DMS 273 treated with DMSO at 0.1 percent for 48 hours (cell line): ENCODE results near the gene C20orf144.
"Not testable (repeated sequence)": the region's sequence is repeated elsewhere in the genome, so short reads cannot be mapped to it uniquely, and the experiment has no call there.

Source experiments
- DNase-seq: peaks from one replicate; lab custom pipeline; 2025; lab: John Stamatoyannopoulos, UW

The C20orf144 gene

DNA sequence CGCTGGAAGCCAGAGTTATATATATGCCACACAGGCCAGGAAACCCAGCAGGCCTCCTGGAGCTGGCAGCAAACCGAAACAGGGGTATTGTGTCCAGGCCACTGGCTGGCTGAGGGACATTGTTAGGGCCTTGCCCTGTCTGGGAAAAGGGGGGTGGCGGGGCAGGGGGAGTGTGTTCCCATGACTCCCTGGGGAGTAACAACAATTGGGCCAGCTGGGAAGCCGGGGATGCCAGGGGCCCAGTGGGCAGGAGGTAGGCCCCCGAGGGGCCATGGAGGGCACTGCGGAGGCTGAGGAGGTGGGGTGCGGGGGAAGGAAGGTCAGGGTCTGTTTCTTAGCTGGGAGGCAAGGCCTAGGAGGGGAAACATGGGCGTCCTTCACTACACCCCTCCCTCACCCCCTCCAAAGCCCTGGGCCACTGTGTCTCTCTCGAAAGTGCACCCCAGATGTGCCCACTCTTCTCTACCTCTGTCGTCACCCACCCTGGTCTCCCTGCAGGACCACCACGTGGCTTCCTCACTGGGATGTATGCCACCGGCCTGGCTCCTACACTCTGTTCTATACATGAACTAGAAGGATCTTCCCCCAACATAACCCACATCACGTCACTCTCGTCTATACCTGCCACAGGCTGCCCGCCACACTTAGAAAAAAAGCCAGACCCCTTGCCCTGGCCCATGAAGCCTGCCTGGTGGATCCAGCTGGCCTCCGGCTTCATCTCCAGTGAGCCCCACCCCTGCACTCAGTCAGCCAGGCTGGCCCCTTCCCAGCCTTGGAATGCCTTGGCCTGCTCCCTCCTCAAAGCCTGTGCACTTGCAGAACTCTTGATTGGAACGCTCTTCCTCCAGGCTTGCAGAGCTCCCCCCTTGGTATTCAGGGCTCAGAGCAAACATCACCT lies 31.9 kb downstream of the C20orf144 start:
- no peak for DNase-seq

- peak; percentile 12 for DNase-seq
Observed at GRCh38 chr20:33694639-33695012, 32.5 kb downstream of the C20orf144 start.

GRCh38 chr20:33696448-33696847 lies 34.3 kb downstream of the C20orf144 start:
- DNase-seq, result no peak

GRCh38 chr20:33697129-33697528 lies 35.0 kb downstream of the C20orf144 start:
- DNase-seq, result no peak

DNA sequence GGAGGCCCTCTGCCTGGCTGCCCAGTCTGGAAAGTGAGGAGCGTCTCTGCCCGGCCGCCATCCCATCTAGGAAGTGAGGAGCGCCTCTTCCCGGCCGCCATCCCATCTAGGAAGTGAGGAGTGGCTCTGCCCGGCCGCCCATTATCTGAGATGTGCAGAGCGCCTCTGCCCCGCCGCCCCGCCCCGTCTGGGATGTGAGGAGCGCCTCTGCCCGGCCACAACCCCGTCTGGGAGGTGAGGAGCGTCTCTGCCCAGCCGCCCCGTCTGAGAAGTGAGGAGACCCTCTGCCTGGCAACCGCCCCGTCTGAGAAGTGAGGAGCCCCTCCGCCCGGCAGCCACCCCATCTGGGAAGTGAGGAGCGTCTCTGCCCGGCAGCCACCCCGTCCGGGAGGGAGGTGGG lies 36.8 kb downstream of the C20orf144 start:
- not testable (repeated sequence) for DNase-seq

DNA sequence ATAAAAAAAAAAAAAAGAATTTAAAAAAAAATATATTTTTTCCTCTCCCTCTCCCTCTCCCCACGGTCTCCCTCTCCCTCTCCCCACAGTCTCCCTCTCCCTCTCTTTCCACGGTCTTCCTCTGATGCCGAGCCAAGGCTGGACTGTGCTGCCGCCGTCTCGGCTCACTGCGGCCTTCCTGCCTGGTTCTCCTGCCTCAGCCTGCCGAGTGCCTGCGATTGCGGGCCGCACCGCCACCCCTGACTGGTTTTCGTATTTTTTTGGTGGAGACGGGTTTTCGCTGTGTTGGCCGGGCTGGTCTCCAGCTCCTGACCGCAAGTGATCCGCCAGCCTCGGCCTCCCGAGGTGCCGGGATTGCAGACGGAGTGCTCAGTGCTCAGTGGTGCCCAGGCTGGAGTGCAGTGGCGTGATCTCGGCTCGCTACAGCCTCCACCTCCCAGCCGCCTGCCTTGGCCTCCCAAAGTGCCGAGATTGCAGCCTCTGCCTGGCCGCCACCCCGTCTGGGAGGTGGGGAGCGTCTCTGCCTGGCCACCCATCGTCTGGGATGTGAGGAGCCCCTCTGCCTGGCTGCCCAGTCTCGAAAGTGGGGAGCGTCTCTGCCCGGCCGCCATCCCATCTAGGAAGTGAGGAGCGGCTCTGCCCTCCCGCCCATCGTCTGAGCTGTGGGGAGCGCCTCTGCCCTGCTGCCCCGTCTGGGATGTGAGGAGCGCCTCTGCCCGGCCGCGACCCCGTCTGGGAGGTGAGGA lies 38.7 kb downstream of the C20orf144 start:
- not testable (repeated sequence) for DNase-seq

GRCh38 chr20:33701629-33702450 lies 39.7 kb downstream of the C20orf144 start:
- DNase-seq, result no peak

- peak; percentile 98 for DNase-seq
Observed at GRCh38 chr20:33702861-33703260, 40.7 kb downstream of the C20orf144 start.

DNA sequence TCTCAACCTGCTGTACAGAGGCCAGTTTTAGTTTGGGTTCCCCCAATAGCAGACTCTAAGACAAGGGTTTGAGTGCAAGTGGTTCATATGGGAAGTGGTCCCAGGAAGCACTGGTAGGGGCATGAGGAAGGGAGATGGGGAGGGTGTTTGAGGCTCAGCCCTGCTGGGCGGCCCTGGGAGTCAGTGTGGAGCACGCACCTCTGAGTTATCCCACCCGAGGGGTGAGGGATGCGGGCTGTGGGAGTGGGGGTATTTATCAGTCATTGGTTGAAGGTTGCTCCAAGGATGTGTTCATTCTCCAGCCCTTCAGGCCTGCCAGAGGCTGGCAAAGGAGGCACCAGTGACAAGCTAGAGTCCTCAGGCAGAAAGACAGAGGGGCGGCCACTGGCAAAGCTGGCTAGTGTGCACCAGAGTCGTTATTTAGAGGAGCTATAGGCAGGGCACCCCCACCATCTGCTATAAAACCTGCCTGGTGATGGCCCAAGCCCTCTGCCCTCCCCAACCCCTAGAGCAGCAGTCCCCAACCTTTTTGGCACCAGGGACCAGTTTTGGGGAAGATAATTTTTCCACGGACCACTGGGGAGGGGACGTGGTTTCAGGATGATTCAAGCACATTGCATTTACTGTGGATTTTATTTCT lies 41.5 kb downstream of the C20orf144 start:
- DNase-seq, result no peak

DNA sequence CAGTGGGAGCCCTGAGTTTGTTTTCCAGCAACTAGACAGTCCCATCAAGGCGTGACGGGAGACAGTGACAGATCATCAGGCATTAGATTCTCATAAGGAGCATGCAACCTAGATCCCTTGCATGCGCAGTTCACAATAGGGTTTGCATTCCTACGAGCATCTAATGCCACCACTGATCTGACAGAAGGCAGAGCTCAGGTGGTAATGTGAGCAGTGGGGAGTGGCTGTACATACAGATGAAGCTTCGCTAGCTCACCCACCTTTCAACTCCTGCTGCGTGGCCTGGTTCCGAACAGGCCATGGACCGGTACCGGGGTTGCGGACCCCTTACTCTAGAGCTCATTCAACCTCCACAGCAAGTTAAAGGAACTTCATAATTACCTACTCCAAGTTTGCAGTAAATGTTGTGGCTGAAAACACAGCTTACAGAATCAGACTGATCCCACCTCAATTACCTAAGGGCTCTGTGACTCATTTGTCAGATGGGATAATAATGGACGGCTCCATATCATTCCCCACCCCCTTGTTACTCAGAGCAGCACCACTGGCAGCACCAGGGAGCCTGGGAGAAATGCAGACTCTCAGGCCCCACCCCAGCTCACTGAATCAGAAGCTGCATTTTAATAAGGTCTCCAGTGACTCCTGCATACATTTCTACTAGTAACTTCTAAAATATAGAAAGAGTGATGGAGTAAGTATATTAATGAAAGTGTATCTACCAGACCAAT lies 42.2 kb downstream of the C20orf144 start:
- DNase-seq, result no peak

DNA sequence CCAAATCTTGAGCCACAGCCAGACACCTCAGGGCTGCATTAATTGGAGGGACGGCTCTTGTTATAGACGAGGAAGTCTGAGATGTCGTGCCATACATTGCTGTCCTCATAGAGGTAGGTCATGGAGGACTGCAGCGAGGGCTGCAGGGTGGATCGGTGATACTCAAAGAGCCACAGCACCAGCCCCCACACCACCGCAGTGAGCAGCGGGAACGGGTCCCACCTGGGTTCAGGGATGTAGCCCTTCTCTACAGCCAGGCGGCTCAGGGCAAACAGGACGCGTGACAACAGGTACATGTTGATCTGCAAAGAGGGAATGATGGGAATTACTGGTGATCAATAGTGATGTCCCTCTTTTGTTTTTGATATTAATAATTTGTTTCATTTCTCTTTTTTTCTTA lies 45.5 kb downstream of the C20orf144 start:
- DNase-seq, result no peak

DNA sequence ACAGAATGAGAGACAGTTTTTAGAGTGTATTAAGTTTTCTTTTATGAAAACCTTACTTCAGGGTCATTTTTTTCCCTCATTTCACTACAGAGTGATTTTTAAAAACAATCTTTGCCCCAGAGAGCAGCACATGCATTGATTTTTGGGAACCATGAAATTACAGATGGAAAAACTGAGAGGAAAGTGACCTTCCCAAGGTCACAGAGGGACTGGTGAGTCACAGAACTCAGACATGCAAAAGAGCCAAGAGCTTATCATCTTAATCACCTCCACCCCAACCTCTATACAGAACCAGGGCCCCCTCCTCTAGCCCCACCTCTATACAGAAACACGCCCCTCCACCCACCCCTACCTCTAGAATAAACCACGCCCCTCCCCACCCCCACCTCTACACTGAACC lies 47.3 kb downstream of the C20orf144 start:
- DNase-seq, result no peak

DNA sequence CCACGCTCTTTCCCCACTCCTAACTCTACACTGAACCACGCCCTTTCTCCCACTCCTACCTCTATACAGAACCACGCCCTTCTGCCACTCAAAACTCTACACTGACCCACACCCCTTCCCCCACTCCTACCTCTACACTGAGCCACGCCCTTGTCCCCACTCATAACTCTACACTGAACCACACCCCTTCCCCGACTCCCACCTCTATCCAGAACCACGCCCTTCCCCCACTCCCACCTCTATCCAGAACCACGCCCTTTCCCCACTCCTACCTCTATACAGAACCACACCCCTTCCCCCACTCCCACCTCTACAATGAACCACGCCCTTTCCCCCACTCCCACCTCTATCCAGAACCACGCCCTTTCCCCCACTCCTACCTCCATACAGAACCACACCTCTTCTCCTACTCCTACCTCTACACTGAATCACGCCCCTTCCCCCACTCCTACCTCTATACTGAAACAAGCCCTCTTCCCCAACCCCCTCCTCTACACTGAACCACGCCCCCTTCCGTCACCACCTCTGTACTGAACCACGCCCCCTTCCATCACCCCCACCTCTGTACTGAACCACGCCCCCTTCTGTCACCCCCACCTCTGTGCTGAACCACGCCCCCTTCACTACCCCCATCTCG lies 47.9 kb downstream of the C20orf144 start:
- DNase-seq, result no peak

GRCh38 chr20:33710681-33711445 lies 48.7 kb downstream of the C20orf144 start:
- no peak for DNase-seq

DNA sequence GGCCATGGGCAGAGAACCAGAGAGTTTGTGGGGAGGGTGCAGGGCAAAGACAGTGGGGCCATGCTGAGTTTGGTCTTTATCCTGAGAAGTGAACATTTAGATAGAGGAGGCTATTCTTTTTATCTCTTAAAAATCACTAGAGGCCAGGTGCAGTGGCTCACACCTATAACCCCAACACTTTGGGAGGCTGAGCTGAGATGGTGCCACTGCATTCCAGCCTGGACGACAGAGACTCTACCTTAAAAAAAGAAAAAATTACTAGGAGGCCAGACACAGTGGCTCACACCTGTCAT lies 49.3 kb downstream of the C20orf144 start:
- DNase-seq, result no peak
